ENCODE results near the gene NCOA3.

DNA sequence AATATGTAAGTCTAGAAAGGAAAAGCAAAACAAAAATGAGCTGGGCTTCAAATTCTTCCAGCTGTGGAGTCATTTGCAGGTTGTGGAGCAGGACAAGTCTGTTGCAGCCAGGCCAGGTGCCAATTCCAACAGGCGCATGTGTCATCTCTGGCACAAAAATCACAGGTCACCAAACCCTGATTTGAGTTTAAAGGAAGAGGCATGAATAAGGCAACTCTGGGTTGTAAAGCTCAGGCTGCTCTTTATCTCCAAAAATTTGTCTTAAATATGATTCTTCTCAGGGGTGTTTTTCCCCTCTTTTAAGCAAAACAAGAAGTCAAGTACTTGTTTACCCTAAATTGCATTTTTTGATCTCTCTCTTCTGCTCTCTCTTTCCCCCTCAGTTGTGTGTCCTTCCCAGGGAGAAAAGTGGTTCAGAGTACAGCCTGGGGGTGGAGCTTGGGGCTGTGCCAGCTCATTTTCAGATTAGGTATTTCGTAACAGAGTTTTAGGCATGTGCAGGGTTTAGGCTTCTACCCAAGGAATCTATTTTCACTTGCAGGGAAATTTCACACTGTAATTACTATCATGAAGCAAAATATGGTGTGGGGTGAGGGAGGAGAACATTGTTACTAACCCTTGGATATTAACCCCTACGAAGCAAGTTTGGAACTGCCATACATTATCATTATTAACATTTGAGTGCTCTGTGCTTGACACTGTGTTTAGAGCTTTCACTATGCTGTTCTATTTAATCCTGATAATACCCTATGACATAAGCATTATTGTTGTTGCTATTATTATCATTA is 8.3 kb upstream of the NCOA3 start:
- TF ChIP-seq CHD2 (IDR thresholded peaks at IDR 0.05; ENCODE audit: low read length) (no peak), POLR2A (IDR thresholded peaks at IDR 0.05; ENCODE audit: control extremely low read depth in 1 of 2, low read depth in 2 of 2, low read length in 2 of 2) (no peak), HDAC6 (IDR thresholded peaks at IDR 0.05; ENCODE audit: low read depth, low read length) (no peak), ASH2L (IDR thresholded peaks at IDR 0.05; ENCODE audit: low read length) (no peak), POLR2AphosphoS5 (IDR thresholded peaks at IDR 0.05; ENCODE audit: low read depth, low read length) (no peak), RBBP5 (IDR thresholded peaks at IDR 0.05; ENCODE audit: borderline replicate concordance, low read depth, low read length) (no peak), GABPA (IDR thresholded peaks at IDR 0.05; ENCODE audit: borderline replicate concordance, insufficient read depth, low read length) (no peak), EZH2 (IDR thresholded peaks at IDR 0.05; ENCODE audit: low read depth, low read length, severe bottlenecking) (no peak), GTF2F1 (IDR thresholded peaks at IDR 0.05; ENCODE audit: borderline replicate concordance, low read depth, low read length) (no peak), EGR1 (IDR thresholded peaks at IDR 0.05; ENCODE audit: borderline replicate concordance, low read depth, low read length) (no peak), NRF1 (IDR thresholded peaks at IDR 0.05; ENCODE audit: low read depth, low read length) (no peak), SIN3A (conservative IDR thresholded peaks at IDR 0.05 in 1 of 2, IDR thresholded peaks at IDR 0.05 in 1 of 2; ENCODE audit: low read depth in 1 of 2, low read length in 2 of 2) (no peak), RXRA (IDR thresholded peaks at IDR 0.05; ENCODE audit: insufficient read depth, low read depth, low read length) (no peak)
- TF ChIP-seq, protein P1, sequence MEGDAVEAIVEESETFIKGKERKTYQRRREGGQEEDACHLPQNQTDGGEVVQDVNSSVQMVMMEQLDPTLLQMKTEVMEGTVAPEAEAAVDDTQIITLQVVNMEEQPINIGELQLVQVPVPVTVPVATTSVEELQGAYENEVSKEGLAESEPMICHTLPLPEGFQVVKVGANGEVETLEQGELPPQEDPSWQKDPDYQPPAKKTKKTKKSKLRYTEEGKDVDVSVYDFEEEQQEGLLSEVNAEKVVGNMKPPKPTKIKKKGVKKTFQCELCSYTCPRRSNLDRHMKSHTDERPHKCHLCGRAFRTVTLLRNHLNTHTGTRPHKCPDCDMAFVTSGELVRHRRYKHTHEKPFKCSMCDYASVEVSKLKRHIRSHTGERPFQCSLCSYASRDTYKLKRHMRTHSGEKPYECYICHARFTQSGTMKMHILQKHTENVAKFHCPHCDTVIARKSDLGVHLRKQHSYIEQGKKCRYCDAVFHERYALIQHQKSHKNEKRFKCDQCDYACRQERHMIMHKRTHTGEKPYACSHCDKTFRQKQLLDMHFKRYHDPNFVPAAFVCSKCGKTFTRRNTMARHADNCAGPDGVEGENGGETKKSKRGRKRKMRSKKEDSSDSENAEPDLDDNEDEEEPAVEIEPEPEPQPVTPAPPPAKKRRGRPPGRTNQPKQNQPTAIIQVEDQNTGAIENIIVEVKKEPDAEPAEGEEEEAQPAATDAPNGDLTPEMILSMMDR (IDR thresholded peaks at IDR 0.05; ENCODE audit: control extremely low read depth in 1 of 3, insufficient read depth in 1 of 3, low read depth in 1 of 3, low read length in 3 of 3), result no peak
